Stimulated activated CD4-positive, alpha-beta T cell treated with anti-CD3 and anti-CD28 coated beads, Interleukin-4, amount 100 ng/mL, for 1 hour (primary cell): ENCODE results near the gene PRR33.

Experiments used
- DNase-seq: peaks from one replicate; pipeline ENCODE4 v3.0.0-alpha.2; 2020

Gene PRR33

GRCh38 chr11:1927848-1928469, 36.3 kb upstream of the PRR33 start:
- DNase-seq = no peak

GRCh38 chr11:1927026-1927847, 35.5 kb upstream of the PRR33 start:
- no peak for DNase-seq

- no peak for DNase-seq
These were observed 34.7 kb upstream of the PRR33 start for GRCh38 chr11:1926156-1927025.

GRCh38 chr11:1925373-1926155, 33.9 kb upstream of the PRR33 start:
- DNase-seq = no peak

- no peak for DNase-seq
These were observed 33.1 kb upstream of the PRR33 start for GRCh38 chr11:1924646-1925372.

- no peak for DNase-seq
These were observed 32.5 kb upstream of the PRR33 start for GRCh38 chr11:1924181-1924580.

GRCh38 chr11:1923201-1923956, 31.7 kb upstream of the PRR33 start:
- no peak for DNase-seq

- no peak for DNase-seq
These were observed 30.9 kb upstream of the PRR33 start for GRCh38 chr11:1922481-1923081.

GRCh38 chr11:1921574-1922141, 30.0 kb upstream of the PRR33 start:
- DNase-seq = no peak

- no peak for DNase-seq
These were observed 29.3 kb upstream of the PRR33 start for GRCh38 chr11:1920909-1921573.

- no peak for DNase-seq
These were observed 28.6 kb upstream of the PRR33 start for GRCh38 chr11:1920128-1920908.

- DNase-seq = no peak
These were observed 27.9 kb upstream of the PRR33 start, which contains the start of gene TNNT3 for GRCh38 chr11:1919391-1920127. Gene TNNT3, plus strand, starts transcription at chr11:1919703. Its CDS starts 3,172 bp downstream, at chr11:1922875.

- DNase-seq = no peak
These were observed 27.0 kb upstream of the PRR33 start for GRCh38 chr11:1918436-1919315.

- no peak for DNase-seq
These were observed 26.1 kb upstream of the PRR33 start for GRCh38 chr11:1917523-1918435.

GRCh38 chr11:1916986-1917522, 25.4 kb upstream of the PRR33 start:
- DNase-seq = no peak
